Ascending aorta (tissue), 2 donors: ENCODE results near the gene MIX23. TPM values are rescaled to one million over a fixed set of nuclear protein-coding genes. Genes with fewer than 3 reads are reported as not detected.

Source experiments
- DNase-seq, 2 donors: peaks; one replicate each; pipeline ENCODE4 v3.0.0-alpha.2; 2019; ENCODE audit warnings: low spot score in 2 of 2
- H3K27ac ChIP-seq, 2 donors: fragments of 200-600 bp; sonication (generic); one replicate each; pipeline ENCODE4 v1.5.1; 2016 to 2017; ENCODE audit warnings: mild to moderate bottlenecking in 1 of 2
- H3K27me3 ChIP-seq: fragments of 200-600 bp; sonication (generic); one replicate; pipeline ENCODE4 v1.5.1; 2017
- H3K36me3 ChIP-seq, 2 donors: fragments of 200-600 bp; sonication (generic); one replicate each; pipeline ENCODE4 v1.5.1; 2016
- H3K4me1 ChIP-seq, 2 donors: fragments of 200-600 bp; sonication (generic); one replicate each; pipeline ENCODE4 v1.5.1; 2016 to 2017; ENCODE audit warnings: mild to moderate bottlenecking in 1 of 2
- H3K4me3 ChIP-seq, 2 donors: fragments of 200-600 bp; sonication (generic); one replicate each; pipeline ENCODE4 v1.5.1; 2016 to 2017; ENCODE audit warnings: mild to moderate bottlenecking in 1 of 2
- H3K9me3 ChIP-seq, 2 donors: fragments of 200-600 bp; sonication (generic); one replicate each; pipeline ENCODE4 v1.5.1; 2016
- intact Hi-C: fragments of 100-400 bp; cut with DNase I; formaldehyde crosslinking; loops from one replicate; pipeline ENCODE4 v1.15.1; 2023
- total RNA-seq: library from RNA; depleted of rRNA; stranded (reverse); fragments of >200 nt; gene quantifications from one replicate; pipeline ENCODE4 v1.1.0, GENCODE V29; 2016
- TF ChIP-seq, protein P1 (sequence below), 3 experiments: fragments of 200-600 bp in 2 of 3; fragments of 450-650 bp in 1 of 3; sonication (generic) in 2 of 3; IDR thresholded peaks; one replicate each; pipeline ENCODE4 v1.5.1; 2016 to 2019; ENCODE audit warnings: antibody characterized with exemption in 3 of 3, mild to moderate bottlenecking in 1 of 3, moderate library complexity in 1 of 3

MIX23 gene
- total RNA-seq, 1 donor from 2014 or later, result not detected

- no peak for DNase-seq
- no peak overlapping the region for H3K4me3 ChIP-seq
- no peak overlapping the region for H3K27ac ChIP-seq
- no peaks in the 10 kb centered on the region for H3K36me3 ChIP-seq
- TF ChIP-seq, protein P1, sequence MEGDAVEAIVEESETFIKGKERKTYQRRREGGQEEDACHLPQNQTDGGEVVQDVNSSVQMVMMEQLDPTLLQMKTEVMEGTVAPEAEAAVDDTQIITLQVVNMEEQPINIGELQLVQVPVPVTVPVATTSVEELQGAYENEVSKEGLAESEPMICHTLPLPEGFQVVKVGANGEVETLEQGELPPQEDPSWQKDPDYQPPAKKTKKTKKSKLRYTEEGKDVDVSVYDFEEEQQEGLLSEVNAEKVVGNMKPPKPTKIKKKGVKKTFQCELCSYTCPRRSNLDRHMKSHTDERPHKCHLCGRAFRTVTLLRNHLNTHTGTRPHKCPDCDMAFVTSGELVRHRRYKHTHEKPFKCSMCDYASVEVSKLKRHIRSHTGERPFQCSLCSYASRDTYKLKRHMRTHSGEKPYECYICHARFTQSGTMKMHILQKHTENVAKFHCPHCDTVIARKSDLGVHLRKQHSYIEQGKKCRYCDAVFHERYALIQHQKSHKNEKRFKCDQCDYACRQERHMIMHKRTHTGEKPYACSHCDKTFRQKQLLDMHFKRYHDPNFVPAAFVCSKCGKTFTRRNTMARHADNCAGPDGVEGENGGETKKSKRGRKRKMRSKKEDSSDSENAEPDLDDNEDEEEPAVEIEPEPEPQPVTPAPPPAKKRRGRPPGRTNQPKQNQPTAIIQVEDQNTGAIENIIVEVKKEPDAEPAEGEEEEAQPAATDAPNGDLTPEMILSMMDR (IDR thresholded peaks at IDR 0.05), result no peak
- no peaks in the 10 kb centered on the region for H3K27me3 ChIP-seq
- intact Hi-C loops, result no loop called here
- no peaks in the 10 kb centered on the region for H3K4me1 ChIP-seq
- no peaks in the 10 kb centered on the region for H3K9me3 ChIP-seq
These were observed 33.9 kb downstream of the MIX23 start for GRCh38 chr3:122349171-122349570.

DNA sequence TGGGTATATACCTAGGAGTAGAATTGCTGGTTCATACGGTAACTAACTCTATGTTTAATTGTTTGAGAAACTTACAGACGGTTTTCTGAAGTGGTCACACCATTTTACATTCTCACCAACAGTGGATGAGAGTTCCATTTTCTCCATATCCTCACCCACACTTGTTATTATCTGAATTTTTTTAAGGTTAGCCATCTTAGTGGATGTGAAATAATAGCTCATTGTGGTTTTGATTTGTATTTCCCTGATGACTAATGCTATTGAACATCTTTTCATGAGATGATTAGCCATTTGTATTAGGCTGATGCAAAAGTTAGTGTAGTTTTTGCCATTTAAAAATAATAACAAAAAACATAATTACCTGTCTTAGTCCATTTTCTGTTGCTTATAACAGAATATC, 39.4 kb downstream of the MIX23 start:
- no peak for DNase-seq
- Histone ChIP-seq H3K4me3 (no peak overlapping the region), H3K36me3 (no peaks in the 10 kb centered on the region), H3K27ac (no peak overlapping the region), H3K4me1 (no peaks in the 10 kb centered on the region), H3K27me3 (no peaks in the 10 kb centered on the region), H3K9me3 (no peaks in the 10 kb centered on the region)
- intact Hi-C loops, result no loop called here
- TF ChIP-seq, protein P1 (IDR thresholded peaks at IDR 0.05), result no peak

DNA sequence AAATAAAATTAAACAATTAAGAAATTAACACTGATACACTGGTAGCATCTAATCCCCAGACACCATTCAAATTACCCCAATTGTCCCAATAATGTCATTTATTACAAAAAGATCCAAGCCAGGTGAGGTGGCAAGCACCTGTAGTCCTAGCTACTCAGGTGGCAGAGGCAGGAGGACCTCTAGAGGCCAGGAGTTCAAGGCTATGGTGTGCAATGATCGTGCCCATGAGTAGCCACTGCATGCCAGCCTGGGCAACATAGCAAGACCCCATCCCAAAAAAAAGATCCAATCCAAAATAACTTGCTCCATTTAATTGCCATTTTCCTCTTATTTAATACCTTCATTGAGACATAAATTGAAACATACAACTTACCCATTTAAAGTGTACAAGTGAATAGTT, 40.2 kb downstream of the MIX23 start:
- TF ChIP-seq, protein P1 (IDR thresholded peaks at IDR 0.05), result no peak
- no peak overlapping the region for H3K4me3 ChIP-seq
- intact Hi-C loops, result no loop called here
- no peaks in the 10 kb centered on the region for H3K27me3 ChIP-seq
- no peaks in the 10 kb centered on the region for H3K4me1 ChIP-seq
- no peaks in the 10 kb centered on the region for H3K36me3 ChIP-seq
- H3K27ac ChIP-seq, result no peak overlapping the region
- H3K9me3 ChIP-seq, result no peaks in the 10 kb centered on the region
- DNase-seq, result no peak

- intact Hi-C loops, result no loop called here
- H3K4me3 ChIP-seq, result no peak overlapping the region
- H3K36me3 ChIP-seq, result no peaks in the 10 kb centered on the region
- no peaks in the 10 kb centered on the region for H3K27me3 ChIP-seq
- no peak overlapping the region for H3K27ac ChIP-seq
- no peaks in the 10 kb centered on the region for H3K4me1 ChIP-seq
- no peak for DNase-seq
- no peaks in the 10 kb centered on the region for H3K9me3 ChIP-seq
- TF ChIP-seq, protein P1 (IDR thresholded peaks at IDR 0.05), result no peak
These were observed 50.5 kb downstream of the MIX23 start for GRCh38 chr3:122332551-122332950.

- no peaks in the 10 kb centered on the region for H3K36me3 ChIP-seq
- intact Hi-C loops, result no loop called here
These were observed 51.1 kb downstream of the MIX23 start for GRCh38 chr3:122331886-122332285.

More at GRCh38 chr3:122331886-122332285, 51.1 kb downstream of the MIX23 start:
- Histone ChIP-seq H3K27ac (no peak overlapping the region), H3K4me1 (no peaks in the 10 kb centered on the region), H3K4me3 (no peak overlapping the region), H3K27me3 (no peaks in the 10 kb centered on the region), H3K9me3 (no peaks in the 10 kb centered on the region)
- no peak for DNase-seq
- TF ChIP-seq, protein P1 (IDR thresholded peaks at IDR 0.05), result no peak
